Measurements from ENCODE around the gene STRBP. TPM values are rescaled to one million over a fixed set of nuclear protein-coding genes. Genes with fewer than 3 reads are reported as not detected.

The STRBP gene
- total RNA-seq, 4 donors from 2014 or later, result 10.6 to 18.4 (median 14.5) TPM

DNA sequence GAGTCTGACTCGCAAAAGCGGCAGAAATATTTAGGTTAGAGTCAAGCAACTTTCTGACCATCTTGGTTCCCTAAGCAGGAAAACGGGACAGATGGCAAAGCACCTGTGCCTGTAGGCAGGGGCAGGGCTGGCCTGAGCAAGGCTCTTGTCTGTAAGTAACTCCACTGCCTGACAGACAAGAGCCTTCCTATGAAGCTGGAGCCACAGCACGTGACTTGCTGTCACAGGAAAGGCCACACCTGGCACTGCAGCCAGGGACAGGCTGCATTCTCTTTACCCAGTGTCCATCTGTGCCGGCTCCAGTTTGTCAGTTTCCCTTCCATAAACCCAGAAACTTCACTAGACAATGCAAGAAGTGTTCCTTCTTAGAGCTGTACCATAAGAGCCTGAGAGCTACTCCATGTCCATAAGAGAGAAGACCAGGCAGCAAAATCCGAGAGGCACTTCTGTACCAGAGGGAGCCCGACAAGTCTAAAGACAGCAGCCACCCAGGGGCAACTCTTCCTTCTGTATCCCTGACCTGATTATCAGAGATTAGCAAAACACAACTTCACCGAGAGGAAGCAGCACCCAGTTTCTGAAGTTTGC is 156.9 kb downstream of the STRBP start:
- H3K27ac ChIP-seq, result no peak overlapping the region
- no peaks in the 10 kb centered on the region for H3K27me3 ChIP-seq
- peaks cover 35% of the 10 kb centered on the region for H3K36me3 ChIP-seq
- H3K4me3 ChIP-seq, result no peak overlapping the region
- peaks cover 3% of the 10 kb centered on the region for H3K4me1 ChIP-seq
- no peak for TF ChIP-seq POLR2A (IDR thresholded peaks at IDR 0.05)
- no peak for TF ChIP-seq CTCF (IDR thresholded peaks at IDR 0.05)
- TF ChIP-seq POLR2AphosphoS5 (IDR thresholded peaks at IDR 0.05), result no peak
- no peak for TF ChIP-seq EP300 (IDR thresholded peaks at IDR 0.05)
- 77% methylated on average over 8 of the region's 8 CpGs for WGBS
- no peaks in the 10 kb centered on the region for H3K9me3 ChIP-seq
- DNase-seq (ENCODE audit: low spot score in 2 of 2), result no peak

DNA sequence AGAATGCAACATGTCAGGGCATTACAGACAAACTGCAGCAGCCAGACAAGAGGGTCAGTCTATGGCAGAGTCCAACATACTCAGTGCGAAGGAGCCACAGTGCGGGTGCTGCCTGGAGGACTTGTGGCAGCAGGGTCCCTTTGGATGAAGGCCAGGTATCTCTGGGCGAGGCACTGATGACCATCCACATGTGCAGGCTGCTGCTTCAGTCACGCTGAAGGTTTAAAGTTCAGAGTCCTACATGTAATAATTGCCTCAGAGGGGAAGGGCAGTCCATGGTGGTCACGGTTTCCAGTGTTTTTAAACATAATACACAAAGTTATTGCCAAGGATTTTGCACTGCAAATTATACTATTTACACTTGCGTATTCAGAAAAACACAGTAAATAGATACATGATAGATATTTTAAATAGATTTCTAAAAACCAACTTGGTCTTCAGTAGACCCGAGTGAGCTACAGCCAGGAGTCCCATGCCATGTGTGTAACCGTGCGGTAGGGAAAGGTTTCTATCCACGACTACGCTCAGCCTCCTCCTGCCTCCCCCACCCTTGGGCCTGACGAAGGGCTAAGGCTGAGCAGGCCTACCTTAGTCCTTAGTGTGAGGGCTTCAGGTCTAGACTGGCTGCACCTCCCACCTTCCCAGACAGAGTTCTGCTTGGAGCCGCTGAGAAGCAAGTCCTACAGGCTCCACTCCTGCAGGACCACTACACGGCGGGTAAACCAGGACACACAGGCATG is 158.7 kb downstream of the STRBP start:
- no peaks in the 10 kb centered on the region for H3K27me3 ChIP-seq
- H3K4me1 ChIP-seq, result peaks cover 3% of the 10 kb centered on the region
- H3K36me3 ChIP-seq, result peaks cover 48% of the 10 kb centered on the region
- H3K9me3 ChIP-seq, result no peaks in the 10 kb centered on the region
- no peak for DNase-seq (ENCODE audit: low spot score in 2 of 2)
- no peak overlapping the region for H3K4me3 ChIP-seq
- H3K27ac ChIP-seq, result no peak overlapping the region
- TF ChIP-seq EP300 (IDR thresholded peaks at IDR 0.05) (no peak), CTCF (IDR thresholded peaks at IDR 0.05) (no peak), POLR2AphosphoS5 (IDR thresholded peaks at IDR 0.05) (no peak), POLR2A (IDR thresholded peaks at IDR 0.05) (no peak)
- 93% methylated on average over 13 of the region's 15 CpGs for WGBS

- DNase-seq (ENCODE audit: low spot score in 2 of 2), result no peak
- TF ChIP-seq CTCF (IDR thresholded peaks at IDR 0.05), result no peak
- no peaks in the 10 kb centered on the region for H3K27me3 ChIP-seq
- H3K9me3 ChIP-seq, result no peaks in the 10 kb centered on the region
- H3K27ac ChIP-seq, result no peak overlapping the region
- WGBS, result 83% methylated on average over 9 of the region's 9 CpGs
- H3K4me3 ChIP-seq, result no peak overlapping the region
- peaks cover 3% of the 10 kb centered on the region for H3K4me1 ChIP-seq
- H3K36me3 ChIP-seq, result peaks cover 55% of the 10 kb centered on the region
Observed at GRCh38 chr9:123108976-123109375, 159.4 kb downstream of the STRBP start.

GRCh38 chr9:123107639-123108285 is 160.6 kb downstream of the STRBP start:
- Histone ChIP-seq H3K36me3 (peaks cover 67% of the 10 kb centered on the region), H3K4me1 (peaks cover 3% of the 10 kb centered on the region), H3K4me3 (no peak overlapping the region), H3K27ac (no peak overlapping the region), H3K9me3 (no peaks in the 10 kb centered on the region), H3K27me3 (no peaks in the 10 kb centered on the region)
- DNase-seq (ENCODE audit: low spot score in 2 of 2), result no peak
- TF ChIP-seq POLR2AphosphoS5 (IDR thresholded peaks at IDR 0.05) (no peak), POLR2A (IDR thresholded peaks at IDR 0.05) (no peak), CTCF (IDR thresholded peaks at IDR 0.05) (no peak), EP300 (IDR thresholded peaks at IDR 0.05) (no peak)
- 75% methylated on average over 11 of the region's 11 CpGs for WGBS

- H3K36me3 ChIP-seq, result peaks cover 90% of the 10 kb centered on the region
- 81% methylated on average over 5 of the region's 5 CpGs for WGBS
Observed at GRCh38 chr9:123105490-123105889, 162.9 kb downstream of the STRBP start.

More at GRCh38 chr9:123105490-123105889, 162.9 kb downstream of the STRBP start:
- DNase-seq (ENCODE audit: low spot score in 2 of 2), result no peak
- TF ChIP-seq CTCF (IDR thresholded peaks at IDR 0.05), result no peak
- no peak for TF ChIP-seq POLR2A (IDR thresholded peaks at IDR 0.05)
- no peak for TF ChIP-seq EP300 (IDR thresholded peaks at IDR 0.05)
- TF ChIP-seq POLR2AphosphoS5 (IDR thresholded peaks at IDR 0.05), result no peak
- Histone ChIP-seq H3K4me3 (no peak overlapping the region), H3K9me3 (no peaks in the 10 kb centered on the region), H3K27me3 (no peaks in the 10 kb centered on the region), H3K4me1 (no peaks in the 10 kb centered on the region), H3K27ac (no peak overlapping the region)

All from suprapubic skin (tissue), 4 donors.